Measurements from ENCODE around the gene STPG4.

The STPG4 gene

DNA sequence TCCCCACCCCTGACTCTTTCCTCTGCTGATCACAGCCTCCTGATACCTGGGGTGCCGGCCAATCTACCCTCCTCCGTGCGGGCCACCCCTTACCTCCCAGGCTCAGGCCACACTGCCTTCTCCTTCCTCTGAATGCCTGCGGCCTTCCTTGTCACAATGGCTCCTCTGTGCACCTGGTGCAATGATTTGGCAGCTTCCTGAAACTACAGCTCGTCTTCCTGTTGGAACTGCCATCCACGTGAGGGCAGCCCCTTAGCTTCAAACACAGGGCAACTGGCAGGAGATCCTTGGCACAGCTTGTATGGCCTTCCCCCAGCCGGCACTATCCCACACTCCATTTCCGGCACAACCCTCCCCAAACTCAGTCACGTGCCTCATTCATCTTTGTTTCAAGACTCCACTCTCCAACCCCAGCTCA is 69.0 kb downstream of the STPG4 start:
- no peak for DNase-seq

DNA sequence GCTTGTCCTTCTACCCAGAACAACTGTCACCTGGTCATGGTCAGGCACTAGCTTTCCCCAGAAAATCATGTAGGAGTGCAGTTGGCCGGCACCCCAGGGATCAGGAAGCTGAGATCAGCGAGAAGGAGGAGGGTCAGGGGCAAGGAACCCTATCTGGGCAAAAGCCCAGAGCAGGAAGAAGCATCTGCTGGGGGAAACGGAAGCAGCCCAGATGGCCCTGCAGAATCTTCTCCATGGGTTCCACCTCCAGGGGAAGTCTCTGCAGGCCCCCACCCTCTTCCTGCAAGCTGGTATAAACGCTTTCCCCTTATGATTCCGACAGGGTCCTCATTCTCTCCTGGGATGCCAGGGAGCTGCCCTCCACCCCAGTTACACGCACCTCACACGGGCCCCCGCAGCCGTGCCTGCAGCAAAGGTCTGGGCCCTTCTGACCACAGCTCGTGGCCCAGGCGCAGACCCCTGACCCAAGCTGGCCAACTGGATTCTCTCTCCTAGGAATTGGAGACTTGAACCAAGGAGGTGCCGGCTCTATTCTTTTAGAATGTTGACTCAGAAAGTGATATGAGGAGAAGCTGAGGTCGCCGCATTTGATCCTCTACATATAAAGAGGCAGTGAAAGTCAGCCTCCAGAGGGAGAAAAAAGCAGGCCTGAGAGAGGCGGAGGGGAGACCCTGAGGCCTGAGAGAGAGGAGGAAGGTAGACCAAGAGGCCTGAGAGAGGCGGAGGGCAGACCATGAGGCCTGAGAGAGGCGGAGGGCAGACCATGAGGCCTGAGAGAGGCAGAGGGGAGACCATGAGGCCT is 71.0 kb downstream of the STPG4 start:
- DNase-seq = peak; percentile 54 to 70 (median 66)

DNA sequence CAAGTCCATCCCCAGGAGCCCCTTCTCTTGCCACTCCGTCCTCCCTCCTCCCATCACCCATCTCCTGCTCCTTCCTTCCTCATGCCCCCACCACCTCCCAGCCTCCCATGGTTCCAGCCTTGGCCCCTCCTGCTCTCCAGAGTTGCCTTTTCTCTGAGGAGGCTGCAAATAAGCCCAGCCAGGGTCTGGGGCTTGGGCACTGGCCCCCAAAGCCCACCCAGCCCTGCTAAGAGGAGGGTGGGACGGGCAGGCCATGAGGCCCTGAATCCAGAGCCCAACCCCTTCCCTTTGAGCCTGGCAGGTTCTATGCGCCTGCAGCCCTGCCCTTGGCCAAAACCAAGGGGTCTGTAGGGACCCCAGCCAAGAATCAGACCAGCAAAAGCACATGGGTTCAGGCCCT is 71.6 kb downstream of the STPG4 start:
- no peak for DNase-seq

DNA sequence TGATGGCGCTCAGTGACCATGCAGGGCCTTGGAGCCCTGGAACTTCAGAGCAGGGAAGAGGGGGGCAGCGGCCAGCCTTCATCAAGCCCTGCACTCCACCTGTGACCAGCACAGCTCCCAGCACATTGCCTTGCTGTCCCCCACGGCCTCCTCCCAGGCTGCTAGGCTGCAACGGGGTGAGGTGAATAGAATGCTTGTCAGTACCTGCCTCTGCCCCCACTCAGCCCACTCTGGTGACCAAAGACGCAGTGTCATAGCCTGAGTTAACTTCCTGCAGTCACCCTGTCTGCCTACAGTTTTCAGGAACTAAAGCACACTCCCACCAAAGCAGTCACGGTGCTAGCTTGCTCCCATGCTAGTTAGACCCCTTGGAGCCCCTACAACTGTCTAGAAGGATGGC is 72.1 kb downstream of the STPG4 start:
- DNase-seq = no peak

DNA sequence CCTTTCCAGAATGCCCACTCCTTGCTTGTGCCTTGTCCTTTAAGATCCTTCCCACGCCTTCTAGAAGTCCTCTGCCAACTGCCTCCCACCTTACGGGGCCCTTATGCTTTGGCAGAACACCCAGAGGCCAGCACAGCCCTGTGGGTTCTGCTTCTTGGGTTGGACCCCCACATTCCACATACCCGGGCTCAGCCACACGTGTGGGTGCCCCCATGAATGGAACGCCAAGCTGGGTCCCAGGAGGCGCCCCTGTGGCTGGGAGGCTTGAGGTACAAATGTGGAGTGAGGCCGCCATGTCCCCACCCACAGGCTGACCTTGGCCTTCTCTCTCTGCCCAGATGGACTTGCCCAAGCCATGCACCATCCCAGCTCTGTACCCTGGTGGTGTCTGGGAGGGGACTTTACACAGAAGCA is 74.2 kb downstream of the STPG4 start:
- DNase-seq = no peak

DNA sequence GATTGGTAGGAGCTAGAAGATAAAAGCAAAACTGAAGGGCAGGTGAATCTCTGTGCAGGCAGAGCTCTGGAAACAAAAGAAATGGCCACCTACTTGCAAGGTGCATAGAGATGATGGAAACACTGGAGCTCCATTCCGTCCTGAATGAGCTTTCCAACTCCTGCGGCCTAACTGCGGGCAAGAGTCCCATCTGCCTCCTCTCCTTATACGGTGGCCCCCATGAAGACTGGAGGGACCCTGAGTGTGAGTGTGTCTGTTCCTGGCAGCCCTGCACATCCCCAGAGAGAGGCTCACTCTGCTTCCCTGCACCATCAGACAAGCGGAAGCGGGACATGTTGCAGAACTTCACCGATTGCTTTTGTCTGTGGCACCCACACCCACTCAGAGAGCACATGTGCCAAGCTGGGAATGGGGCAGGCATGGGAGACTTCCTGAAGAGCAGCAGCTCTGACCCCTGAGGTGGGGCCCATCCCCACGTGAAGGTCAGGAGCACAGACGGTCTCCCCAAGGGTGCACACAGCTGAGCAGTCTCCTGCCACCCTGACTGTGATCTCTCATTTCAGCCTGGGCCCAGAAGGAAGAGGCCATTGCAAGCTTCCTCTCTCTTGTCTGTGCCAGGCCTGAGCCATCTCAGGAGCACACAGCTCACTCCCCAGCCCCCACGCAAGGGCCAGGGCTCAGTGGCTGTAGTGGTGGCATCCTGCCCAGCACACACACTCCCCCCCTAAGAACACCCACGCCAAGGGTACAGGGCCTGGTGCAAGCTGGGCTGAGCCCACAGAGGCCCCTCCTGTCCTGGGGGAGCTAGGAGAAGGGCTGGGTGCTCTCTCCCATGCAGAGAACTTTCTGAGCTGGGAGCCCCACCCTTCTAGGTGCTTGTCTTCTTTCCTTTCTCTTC is 75.3 kb downstream of the STPG4 start:
- peak; percentile 33 to 59 (median 58) for DNase-seq

DNA sequence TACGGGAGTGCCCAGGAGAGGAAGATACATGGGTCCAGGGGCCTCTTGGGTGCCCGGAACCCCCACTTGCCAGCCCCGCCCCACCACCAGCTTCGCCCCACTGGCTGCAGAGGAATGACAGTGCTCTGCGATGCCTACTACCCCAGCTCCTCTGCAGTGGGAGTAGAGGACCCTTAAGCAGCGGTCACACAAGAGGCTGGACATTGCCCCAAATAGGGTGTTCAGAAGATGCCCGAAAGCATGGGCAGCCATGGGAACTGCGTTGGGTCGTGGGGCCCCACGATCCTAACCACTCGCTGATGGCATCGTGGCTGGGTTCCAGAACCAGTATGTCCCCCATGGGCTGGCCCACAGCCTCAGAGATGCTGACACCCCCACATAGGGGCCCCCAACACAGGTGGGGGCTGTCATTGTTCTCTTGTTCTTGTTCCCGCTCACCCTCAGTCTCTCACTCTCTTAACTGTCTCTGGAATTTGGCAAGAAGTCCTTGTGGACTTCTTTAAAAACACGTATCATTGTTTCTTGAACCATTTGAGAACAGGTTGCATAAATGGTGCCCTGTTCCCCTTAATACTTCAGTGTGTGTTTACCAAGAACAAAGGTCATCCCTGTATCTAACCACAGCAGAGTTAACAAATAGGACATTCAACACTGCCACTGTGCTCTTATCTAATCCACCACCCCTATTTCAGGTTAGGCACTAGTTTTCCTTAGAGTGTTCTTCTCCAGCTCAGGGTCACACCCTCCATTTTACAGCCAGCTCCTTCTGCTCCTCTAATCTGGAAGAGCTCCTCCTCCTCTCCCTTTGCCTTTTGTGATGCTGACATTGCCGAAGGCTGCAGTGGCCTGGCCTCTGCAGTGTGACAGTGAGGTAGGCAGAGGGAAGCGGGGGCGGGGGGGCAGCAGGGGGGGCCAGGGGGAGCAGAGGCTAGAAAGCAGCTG is 76.3 kb downstream of the STPG4 start:
- DNase-seq = no peak

DNA sequence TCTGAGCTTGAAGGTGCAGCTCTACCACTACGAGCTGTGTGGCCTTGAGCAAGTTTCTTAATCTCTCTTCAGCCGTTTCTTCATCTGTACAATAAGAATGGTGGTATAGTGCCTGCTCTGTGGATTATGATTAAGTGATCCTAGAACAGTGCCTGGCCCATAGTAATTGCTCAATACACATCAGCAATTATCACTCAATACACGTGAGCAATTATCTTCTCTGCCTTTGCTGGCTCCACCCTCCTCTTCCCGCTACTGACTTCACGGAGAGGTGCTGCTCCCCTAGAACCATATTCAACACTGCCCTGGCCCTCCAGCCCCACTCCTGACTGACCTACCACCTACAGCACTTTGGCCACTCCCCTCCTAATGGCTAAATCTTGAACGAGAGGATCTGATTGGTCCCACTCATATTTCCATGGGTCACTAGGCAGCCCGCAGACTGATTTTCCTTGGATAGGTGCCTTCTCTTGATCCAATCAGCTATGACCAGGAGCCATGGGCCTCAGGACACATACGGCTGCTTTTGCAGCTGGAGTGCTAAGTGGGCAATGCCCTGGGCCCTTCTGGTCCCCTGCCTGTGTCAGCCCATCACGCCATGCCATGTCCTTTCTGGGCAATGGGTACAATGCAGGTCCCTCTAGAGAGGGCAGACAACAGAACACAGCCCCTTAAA is 77.5 kb downstream of the STPG4 start:
- DNase-seq = no peak

DNA sequence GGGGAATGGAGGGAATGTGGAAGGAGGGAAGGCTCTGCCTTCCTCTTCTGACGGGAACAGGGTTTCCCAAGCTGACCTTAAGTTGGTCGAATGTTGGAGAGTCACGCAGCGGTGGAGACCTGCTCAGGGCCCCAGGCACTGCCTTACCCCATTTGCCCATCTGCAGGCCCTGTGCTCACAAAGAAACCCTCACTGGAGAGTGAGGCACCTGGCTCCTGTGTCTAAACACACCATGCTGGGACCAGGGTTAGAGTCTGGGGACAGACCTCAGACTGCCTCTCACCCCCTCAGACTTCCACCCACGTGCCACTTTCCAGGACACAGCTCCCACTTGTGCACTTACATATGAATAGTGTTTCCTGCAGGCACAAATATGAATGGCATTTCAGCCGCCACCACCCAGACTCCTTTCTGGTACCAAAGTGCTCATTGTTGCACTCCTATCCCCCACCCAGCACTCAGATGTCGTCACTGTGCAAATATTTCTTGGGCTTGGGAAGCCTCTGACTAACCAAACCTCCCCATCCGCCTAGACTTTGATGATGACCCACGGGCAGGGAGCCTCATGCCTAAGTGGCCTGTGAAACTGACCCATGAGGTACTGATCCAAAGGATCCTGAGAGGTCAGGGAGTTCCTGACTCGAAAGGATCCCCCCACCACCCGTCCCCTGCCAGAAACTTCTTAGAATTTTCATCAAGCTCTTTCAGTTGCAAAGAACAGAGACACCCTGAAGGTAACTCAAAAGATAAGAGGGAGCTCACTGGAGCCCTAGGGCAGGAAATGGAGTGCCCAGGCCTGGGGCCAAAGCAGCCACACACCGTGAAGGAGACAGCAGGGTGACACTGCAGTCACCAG is 78.3 kb downstream of the STPG4 start:
- DNase-seq = peak in 1 of 3 donors; percentile 20

DNA sequence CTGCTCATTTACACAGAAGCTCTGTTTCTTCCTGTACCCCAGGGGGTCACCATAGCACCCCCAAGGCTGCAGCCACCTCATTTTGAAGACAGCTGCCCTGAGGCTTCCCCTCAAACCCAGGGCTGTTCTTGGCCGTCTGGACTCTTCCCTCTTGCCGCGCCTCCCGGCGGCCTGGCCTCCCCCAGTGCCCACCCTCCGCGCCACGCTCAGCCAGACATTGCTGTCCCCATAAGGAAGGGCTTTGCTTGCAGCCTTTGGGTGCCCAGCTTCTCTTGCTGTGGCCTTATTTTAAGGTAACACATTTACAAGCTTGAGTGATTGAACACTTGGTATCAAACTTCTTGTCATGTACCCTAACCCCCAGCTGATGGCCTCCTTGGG is 79.0 kb downstream of the STPG4 start:
- DNase-seq = no peak

DNA sequence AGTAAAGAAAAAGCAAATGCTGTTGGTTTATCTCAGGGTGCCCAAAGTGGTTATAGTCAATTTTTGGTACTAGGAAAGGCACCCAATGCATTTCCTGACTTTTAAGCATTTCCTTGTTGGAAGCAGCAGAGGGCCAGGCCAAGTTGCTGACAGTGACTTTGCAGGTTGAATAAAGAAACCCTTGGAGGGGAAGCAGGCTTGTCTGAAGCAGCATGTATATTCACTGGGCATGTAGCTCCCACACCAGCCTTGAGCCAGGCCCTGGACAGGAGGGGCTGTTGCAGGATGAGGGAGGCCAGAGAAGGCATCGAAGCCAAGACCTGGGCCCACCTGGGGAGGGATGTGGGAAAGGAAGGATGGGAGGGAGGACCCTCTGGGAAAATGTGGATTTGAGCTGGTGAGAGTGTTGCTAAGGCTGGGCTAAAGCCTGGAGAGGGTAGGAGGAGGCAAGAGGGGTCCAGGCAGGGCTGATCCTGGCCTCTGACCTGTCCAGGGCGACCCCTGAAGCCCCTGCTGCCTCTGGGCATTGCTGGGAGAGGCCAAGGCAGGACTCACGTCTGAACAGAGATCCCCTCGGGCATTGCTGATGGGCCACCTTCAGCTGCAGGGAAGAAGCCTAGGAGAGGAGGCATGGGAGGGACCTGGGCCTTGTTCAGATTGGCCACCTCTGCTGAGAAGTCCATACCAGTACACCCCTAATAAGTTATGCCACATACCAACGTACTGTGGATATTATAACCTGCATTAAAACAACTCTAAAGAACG is 79.6 kb downstream of the STPG4 start:
- no peak for DNase-seq

DNA sequence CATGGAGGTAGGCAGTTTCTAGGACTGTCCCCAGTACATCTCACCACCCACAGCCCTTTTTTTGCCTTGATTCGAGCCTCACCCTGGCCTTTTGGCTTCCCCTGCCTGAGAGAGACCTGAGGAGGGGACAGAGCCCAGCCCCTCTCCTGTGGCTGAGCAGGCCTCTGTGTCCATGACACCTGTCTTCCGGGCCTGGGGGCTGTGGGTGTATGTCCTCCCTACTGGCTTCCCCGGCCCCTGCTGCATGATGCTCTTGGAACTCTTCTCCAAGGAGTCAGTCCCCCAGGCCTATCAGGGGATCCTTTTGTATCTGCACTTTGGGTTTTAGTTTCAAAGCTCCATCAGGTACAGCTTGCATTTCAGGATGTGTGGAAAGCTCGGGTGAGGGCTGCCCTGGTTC is 80.4 kb downstream of the STPG4 start:
- DNase-seq = no peak

DNA sequence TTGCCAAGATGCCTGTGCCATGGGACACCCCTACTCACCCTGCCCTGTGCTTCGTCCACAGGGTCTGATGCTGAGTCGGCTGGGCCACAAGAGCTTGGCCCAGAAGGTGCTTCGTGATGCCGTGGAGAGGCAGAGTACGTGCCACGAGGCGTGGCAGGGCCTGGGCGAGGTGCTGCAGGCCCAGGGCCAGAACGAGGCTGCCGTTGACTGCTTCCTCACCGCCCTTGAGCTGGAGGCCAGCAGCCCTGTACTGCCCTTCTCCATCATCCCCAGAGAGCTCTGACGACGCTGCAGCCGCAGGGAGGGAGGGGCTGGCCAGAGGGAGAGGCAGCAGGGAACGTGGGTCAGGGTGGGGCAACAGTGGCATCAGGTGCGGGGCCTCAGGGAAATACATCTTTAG is 81.5 kb downstream of the STPG4 start:
- no peak for DNase-seq

DNA sequence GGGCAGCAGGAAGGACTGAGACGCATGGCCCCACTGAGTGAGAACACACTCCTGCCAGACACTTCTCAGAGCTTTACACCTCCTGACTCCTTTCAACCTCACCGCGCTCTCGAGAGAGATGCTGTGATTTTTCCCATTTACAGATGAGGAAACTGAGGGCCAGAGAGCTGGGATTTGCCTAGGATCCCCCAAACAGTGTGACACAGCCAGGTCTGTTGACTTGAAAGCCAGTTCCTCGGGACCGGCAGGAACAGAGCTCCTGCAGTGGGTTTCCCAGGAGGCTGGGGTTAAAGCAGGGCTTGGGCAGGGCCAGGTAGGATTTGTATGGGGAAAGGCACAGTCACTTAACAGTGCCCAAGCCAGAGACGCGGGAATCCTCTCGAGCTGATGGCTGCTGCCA is 81.9 kb downstream of the STPG4 start:
- no peak for DNase-seq

DNA sequence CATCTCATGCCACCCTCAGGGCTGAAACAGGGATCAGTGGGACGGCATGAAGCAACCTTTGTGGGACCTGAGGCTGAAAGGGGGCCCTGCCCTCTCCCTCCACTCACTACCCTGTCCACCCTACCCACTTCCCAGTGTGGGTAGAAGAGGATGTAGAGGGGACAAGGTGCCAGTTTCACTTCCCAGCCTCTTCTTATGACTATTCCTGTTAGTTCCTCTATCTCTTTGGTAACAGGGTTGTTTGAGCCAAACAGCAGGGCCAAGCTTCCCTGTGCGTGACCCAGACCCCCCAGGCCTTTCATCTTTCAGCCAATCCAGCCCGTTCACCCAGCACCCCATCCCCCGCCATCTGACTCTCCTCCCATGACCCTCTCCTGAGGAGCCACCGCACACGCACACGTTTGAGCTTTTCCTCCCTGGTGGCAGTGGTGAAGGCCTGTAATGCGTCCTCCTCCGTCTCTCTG is 82.3 kb downstream of the STPG4 start:
- peak; percentile 86 to 93 (median 89) for DNase-seq

DNA sequence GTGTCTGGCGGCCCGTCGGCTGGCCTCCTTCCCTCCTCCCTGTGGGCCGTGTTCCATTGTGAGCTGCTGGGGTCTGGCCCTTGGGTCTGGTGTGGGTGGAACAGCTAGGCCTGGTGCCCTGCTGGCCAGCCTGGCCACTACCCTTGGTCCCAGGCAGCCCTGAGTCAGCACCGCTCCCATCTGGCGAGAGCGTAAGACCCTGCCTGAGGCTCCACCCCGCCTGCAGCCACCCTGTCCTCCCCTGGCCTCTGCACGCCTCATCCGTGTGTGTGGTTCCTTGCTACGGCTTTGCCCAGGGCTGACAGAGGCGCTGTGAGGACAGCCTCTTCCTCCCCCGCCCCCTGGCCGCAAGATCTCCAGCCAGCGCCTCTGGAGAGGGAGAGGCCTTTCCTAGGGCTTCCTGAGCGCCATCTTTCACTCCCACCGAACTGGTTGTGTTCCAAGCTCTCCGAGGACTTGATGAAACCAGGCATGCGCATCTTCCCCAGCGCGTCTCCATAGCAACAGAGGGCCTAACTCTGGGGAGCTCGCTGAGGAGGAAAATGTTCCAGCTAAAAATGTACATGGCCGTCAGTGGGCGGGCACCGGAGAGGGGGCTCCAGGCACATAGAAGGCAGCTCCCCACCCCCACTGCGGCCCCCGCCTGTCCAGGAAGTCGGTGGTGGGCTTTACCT is 83.0 kb downstream of the STPG4 start:
- DNase-seq = peak; percentile 72 to 77 (median 75)

DNA sequence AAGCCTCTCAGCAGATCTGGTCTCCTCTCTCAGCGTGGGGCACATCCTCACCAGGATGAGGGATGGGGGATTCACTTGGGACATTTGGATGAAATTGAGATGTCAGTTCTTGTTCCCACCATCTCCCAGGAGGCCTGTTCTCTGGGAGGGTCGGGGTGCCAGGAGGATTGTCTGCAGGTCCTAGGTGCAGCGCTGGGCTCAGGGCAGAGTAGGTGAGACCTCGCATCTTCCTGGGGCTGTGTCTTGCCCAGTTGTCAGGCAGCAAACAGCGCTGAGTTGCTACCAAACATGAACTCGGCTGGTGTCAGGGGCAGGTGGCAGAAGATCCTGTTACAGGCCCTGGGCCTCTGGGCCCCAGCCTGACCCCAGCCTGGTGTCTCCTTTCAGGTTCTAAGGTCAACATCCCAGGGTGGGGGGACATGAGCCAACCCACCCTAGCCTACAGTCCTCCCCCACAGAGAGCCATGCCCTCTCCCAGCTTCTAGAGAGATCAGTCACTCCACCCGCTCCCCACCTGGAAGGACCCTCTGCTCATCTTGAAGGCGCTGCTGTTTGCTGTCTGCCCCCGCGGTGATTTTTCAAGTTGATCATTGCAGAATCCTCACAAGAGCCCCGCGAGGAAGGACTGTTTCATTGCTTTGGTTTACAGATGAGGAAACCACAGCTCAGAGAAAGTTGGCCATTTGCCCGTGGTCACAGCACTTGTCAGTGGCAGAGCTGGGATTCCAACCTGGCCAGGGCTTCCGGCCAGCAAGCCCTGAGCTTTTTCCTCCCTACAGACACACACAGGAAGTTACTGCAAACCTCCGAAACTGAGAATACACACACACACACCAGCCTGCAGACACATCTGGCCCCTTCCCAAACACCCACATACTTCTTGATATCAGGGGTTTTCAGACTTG is 83.9 kb downstream of the STPG4 start:
- DNase-seq = peak; percentile 79 to 87 (median 83)

DNA sequence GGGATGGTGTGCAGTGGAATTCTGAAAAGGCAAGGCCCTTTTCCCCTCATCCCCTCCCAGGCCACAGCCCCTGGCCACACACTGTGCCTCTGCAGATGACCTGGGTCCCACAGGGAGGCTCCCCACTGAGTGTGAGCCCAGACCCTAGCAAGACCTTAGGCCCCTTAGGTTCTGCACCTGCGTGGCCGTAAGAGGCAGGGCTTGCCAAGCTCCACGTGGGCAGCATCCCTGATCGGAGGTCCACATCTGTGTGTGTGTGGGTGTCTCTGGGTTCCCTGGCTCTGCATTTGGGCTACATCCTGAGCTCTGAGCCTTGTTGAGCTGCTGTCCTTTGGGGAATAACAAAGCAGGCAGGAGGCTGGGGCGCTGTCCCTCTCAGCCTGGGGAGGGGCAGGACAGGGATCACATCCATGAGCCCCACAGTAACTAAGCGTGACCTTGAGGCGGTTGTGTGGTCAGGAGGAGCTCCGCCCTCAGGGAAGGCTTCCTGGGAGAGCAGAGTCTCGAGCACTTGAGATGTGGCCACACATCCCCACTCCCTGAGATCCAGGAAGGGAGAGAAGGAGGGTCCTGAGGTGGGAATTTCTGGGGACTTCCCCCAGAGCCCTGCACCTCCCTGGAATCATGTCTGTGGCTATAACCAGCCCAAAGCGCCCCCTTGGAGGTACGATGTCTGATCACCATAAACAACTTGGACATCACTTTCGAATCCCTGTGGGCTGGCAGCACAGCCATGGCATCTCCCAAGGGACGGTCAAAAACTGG is 84.8 kb downstream of the STPG4 start:
- DNase-seq = peak in 1 of 3 donors; percentile 21

Measured in suppressor macrophage treated with lipopolysaccharide for 1 hour (primary cell).